HEK293 (cell line): Measurements from ENCODE around the gene MRC2.
A peak's percentile ranks its signal among the peaks of the same experiment; 100 is the strongest.

Experiments
- CTCF ChIA-PET: fragments of 350-600 bp; formaldehyde crosslinking; extraction: SDS; loops from one replicate; lab custom pipeline; 2021; ENCODE audit warnings: antibody characterized with exemption; lab: Yijun Ruan, JAX
- POLR2A ChIA-PET: fragments of 300-600 bp; formaldehyde crosslinking; extraction: SDS; loops from one replicate; lab custom pipeline; 2020; ENCODE audit warnings: antibody characterized with exemption, inconsistent platforms; lab: Yijun Ruan, JAX
- H3K27ac ChIP-seq: fragments of 200-500 bp; sonication (Bioruptor generic); 2 replicates; pipeline ENCODE4 v1.5.1; 2014; ENCODE audit warnings: low read depth, low read length, control low read depth, inconsistent platforms; ENCODE audit errors: extremely low read depth
- H3K36me3 ChIP-seq, 2 experiments: fragments of 200-500 bp in 1 of 2; sonication (Bioruptor generic) in 1 of 2; 1 replicate in 1 of 2; 2 replicates in 1 of 2; pipeline ENCODE4 v1.5.1; 2014 to 2017; ENCODE audit warnings: inconsistent platforms in 2 of 2, low read length in 2 of 2; ENCODE audit not compliant: control insufficient read depth in 2 of 2, insufficient read depth in 1 of 2
- H3K4me1 ChIP-seq: fragments of 200-500 bp; sonication (Bioruptor generic); 2 replicates; pipeline ENCODE4 v1.5.1; 2014; ENCODE audit warnings: mild to moderate bottlenecking, low read length, inconsistent platforms; ENCODE audit not compliant: control insufficient read depth, insufficient read depth
- H3K4me3 ChIP-seq: 2 replicates; pipeline ENCODE4 v1.5.1; 2011; ENCODE audit warnings: low read depth, mild to moderate bottlenecking, control low read depth, low read length, moderate library complexity
- H3K9me3 ChIP-seq: fragments of 200-500 bp; sonication (Bioruptor generic); 2 replicates; pipeline ENCODE4 v1.5.1; 2014; ENCODE audit warnings: low read depth, low read length, inconsistent platforms; ENCODE audit not compliant: control insufficient read depth, insufficient read depth
- KLF10 ChIP-seq: fragments of 450-650 bp; IDR thresholded peaks from 2 replicates; pipeline ENCODE4 v1.5.1; 2018; ENCODE audit warnings: missing biosample characterization, mild to moderate bottlenecking, missing genetic modification characterization
- KLF16 ChIP-seq: fragments of 450-650 bp; formaldehyde crosslinking; IDR thresholded peaks from 2 replicates; pipeline ENCODE4 v1.5.1; 2017; ENCODE audit warnings: missing biosample characterization, missing genetic modification characterization
- KLF8 ChIP-seq: fragments of 450-650 bp; formaldehyde crosslinking; IDR thresholded peaks from 2 replicates; pipeline ENCODE4 v1.5.1; 2016; ENCODE audit warnings: missing biosample characterization, missing genetic modification characterization
- SCRT1 ChIP-seq: fragments of 450-650 bp; formaldehyde crosslinking; IDR thresholded peaks from 2 replicates; pipeline ENCODE4 v1.5.1; 2016; ENCODE audit warnings: missing biosample characterization, missing genetic modification characterization, borderline replicate concordance
- ZBTB1 ChIP-seq: fragments of 450-650 bp; formaldehyde crosslinking; IDR thresholded peaks from 2 replicates; pipeline ENCODE4 v1.5.1; 2016; ENCODE audit warnings: missing biosample characterization, missing genetic modification characterization
- ZBTB17 ChIP-seq: fragments of 450-650 bp; formaldehyde crosslinking; IDR thresholded peaks from 2 replicates; pipeline ENCODE4 v1.5.1; 2016; ENCODE audit warnings: missing biosample characterization, missing genetic modification characterization
- ZBTB48 ChIP-seq: fragments of 450-650 bp; formaldehyde crosslinking; IDR thresholded peaks from 2 replicates; pipeline ENCODE4 v1.5.1; 2016; ENCODE audit warnings: missing biosample characterization, missing genetic modification characterization
- ZFP69B ChIP-seq: fragments of 450-650 bp; formaldehyde crosslinking; IDR thresholded peaks from 2 replicates; pipeline ENCODE4 v1.5.1; 2016; ENCODE audit warnings: missing biosample characterization, missing genetic modification characterization
- ZNF140 ChIP-seq: fragments of 450-650 bp; formaldehyde crosslinking; IDR thresholded peaks from 2 replicates; pipeline ENCODE4 v1.5.1; 2016; ENCODE audit warnings: missing biosample characterization, missing genetic modification characterization
- ZNF174 ChIP-seq: fragments of 450-650 bp; formaldehyde crosslinking; IDR thresholded peaks from 2 replicates; pipeline ENCODE4 v1.5.0; 2017; ENCODE audit warnings: missing biosample characterization, mild to moderate bottlenecking, missing genetic modification characterization
- ZNF350 ChIP-seq: fragments of 450-650 bp; formaldehyde crosslinking; IDR thresholded peaks from 2 replicates; pipeline ENCODE4 v1.5.0; 2017; ENCODE audit warnings: missing biosample characterization, mild to moderate bottlenecking, missing genetic modification characterization
- ZNF561 ChIP-seq: fragments of 450-650 bp; IDR thresholded peaks from 2 replicates; pipeline ENCODE4 v1.5.1; 2018; ENCODE audit warnings: missing biosample characterization, missing genetic modification characterization, borderline replicate concordance
- ZNF596 ChIP-seq: fragments of 450-650 bp; IDR thresholded peaks from 2 replicates; pipeline ENCODE4 v1.5.0; 2018; ENCODE audit warnings: missing biosample characterization, mild to moderate bottlenecking, missing genetic modification characterization, moderate library complexity
- TF ChIP-seq, protein P1 (sequence below): fragments of 450-650 bp; formaldehyde crosslinking; IDR thresholded peaks from 2 replicates; pipeline ENCODE4 v1.5.1; 2016; ENCODE audit warnings: missing biosample characterization, missing genetic modification characterization, borderline replicate concordance
- TF ChIP-seq, protein P2 (sequence below): fragments of 450-650 bp; formaldehyde crosslinking; IDR thresholded peaks from 2 replicates; pipeline ENCODE4 v1.5.1; 2016; ENCODE audit warnings: missing biosample characterization, missing genetic modification characterization
- TF ChIP-seq, protein P3 (sequence below): fragments of 450-650 bp; formaldehyde crosslinking; IDR thresholded peaks from 2 replicates; pipeline ENCODE4 v1.5.1; 2016; ENCODE audit warnings: missing biosample characterization, missing genetic modification characterization
- TF ChIP-seq, protein P4 (sequence below): fragments of 450-650 bp; formaldehyde crosslinking; IDR thresholded peaks from 2 replicates; pipeline ENCODE4 v1.5.1; 2016; ENCODE audit warnings: missing biosample characterization, missing genetic modification characterization

The MRC2 gene

DNA sequence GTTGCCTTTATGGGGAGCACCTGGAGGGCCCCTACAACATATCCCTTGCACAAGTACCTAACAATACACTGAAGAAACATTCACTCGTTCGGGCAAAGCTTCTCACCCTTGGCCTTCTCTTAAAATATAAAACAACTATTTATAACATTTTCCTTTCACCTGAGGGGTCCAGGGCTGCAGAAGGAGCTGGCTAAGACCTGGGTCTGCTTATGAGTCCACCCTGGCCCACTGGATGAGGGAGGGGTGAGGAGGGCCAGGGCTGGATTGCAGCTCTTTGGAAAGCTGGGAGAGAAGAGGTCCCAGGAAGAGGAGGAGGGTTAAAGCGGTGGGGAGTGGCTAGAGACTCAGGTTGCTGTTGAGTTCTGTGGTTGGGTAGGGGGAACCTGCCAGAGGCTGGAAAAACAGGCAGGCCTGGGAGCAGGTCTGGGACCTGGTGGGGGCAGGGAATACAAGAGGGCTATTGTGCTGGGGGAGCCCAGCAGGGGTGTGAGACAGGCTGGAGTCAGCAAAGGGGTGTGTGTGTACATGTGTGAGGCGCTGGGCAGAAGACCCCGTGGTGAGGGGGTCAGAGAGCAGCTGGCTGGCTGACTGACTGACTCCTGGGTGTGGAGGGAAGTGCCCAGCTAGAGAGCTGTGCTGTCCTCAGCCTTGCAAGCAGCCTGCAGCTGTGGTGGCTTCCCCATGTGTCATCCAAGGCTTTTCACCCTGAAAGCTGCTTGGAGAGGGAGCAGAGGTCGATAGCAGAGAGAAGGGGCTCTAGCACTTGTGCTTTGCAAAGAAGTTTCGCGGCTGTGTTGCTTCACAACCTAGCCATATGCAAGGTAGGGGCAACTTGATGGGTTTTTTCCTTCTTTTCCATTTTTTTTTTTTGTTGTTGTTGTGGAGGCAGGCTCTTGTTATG is 10.2 kb upstream of the MRC2 start (continued):
- TF ChIP-seq, protein P1, sequence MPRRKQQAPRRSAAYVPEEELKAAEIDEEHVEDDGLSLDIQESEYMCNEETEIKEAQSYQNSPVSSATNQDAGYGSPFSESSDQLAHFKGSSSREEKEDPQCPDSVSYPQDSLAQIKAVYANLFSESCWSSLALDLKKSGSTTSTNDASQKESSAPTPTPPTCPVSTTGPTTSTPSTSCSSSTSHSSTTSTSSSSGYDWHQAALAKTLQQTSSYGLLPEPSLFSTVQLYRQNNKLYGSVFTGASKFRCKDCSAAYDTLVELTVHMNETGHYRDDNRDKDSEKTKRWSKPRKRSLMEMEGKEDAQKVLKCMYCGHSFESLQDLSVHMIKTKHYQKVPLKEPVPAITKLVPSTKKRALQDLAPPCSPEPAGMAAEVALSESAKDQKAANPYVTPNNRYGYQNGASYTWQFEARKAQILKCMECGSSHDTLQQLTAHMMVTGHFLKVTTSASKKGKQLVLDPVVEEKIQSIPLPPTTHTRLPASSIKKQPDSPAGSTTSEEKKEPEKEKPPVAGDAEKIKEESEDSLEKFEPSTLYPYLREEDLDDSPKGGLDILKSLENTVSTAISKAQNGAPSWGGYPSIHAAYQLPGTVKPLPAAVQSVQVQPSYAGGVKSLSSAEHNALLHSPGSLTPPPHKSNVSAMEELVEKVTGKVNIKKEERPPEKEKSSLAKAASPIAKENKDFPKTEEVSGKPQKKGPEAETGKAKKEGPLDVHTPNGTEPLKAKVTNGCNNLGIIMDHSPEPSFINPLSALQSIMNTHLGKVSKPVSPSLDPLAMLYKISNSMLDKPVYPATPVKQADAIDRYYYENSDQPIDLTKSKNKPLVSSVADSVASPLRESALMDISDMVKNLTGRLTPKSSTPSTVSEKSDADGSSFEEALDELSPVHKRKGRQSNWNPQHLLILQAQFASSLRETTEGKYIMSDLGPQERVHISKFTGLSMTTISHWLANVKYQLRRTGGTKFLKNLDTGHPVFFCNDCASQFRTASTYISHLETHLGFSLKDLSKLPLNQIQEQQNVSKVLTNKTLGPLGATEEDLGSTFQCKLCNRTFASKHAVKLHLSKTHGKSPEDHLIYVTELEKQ (tag by site-specific recombination), result no peak
- TF ChIP-seq ZBTB17 (0 out of 2 replicates have a peak, but pooled peaks have one; percentile 29), ZNF174 (tag by site-specific recombination) (no peak)
- TF ChIP-seq, all 188 proteins: peak for 2

DNA sequence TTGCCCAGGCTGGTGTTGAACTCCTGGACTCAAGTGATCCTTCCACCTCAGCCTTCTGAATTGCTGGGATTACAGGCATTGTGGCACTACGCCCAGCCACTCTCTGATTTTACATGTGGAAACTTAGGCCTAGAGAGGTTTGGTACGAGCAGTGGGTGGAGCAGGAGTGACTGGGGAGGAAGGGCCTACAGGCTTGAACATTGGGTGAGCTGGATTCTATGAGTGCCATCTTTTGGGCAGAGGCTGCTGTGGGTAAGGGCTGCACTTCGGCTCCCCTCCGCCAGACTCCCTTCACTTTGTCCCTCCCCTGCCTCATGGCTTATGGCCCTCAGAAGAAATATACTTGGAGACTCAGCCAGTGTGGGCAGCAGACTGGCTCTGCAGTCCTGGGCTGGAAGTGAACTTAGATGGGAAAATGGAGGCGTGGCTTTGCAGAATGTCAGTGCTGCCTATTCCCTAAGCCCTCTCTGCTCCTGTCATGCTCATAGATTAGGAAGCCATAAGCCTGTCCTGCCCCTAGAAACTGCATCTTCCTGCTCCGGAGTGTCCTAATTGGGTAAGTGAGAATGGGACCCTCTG is 9.5 kb upstream of the MRC2 start:
- Histone ChIP-seq H3K36me3 (peaks cover 7 to 50% of the 10 kb centered on the region in 2 experiments), H3K27ac (no peak overlapping the region; the same call in 1 of the 2 replicates), H3K4me1 (no peaks in the 10 kb centered on the region), H3K9me3 (no peaks in the 10 kb centered on the region), H3K4me3 (no peak overlapping the region)
- ChIA-PET CTCF (interaction anchor here (0.5 to 0.6 kb wide), 2 partner anchors 27 to 75 kb away, joined by 3 read pairs; no protein-coding TSS in a partner anchor), POLR2A (interaction anchor here (1.0 kb wide), 1 partner anchor 754 kb away, joined by 3 read pairs; the partner anchor contains the start of gene BRIP1)
- no peak for TF ChIP-seq ZBTB1 (tag by site-specific recombination)
- TF ChIP-seq, protein P2, sequence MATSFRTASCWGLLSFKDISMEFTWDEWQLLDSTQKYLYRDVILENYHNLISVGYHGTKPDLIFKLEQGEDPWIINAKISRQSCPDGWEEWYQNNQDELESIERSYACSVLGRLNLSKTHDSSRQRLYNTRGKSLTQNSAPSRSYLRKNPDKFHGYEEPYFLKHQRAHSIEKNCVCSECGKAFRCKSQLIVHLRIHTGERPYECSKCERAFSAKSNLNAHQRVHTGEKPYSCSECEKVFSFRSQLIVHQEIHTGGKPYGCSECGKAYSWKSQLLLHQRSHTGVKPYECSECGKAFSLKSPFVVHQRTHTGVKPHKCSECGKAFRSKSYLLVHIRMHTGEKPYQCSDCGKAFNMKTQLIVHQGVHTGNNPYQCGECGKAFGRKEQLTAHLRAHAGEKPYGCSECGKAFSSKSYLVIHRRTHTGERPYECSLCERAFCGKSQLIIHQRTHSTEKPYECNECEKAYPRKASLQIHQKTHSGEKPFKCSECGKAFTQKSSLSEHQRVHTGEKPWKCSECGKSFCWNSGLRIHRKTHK (tag by site-specific recombination), result no peak
- TF ChIP-seq ZNF140 (tag by site-specific recombination), result no peak
- no peak for TF ChIP-seq KLF10 (tag by site-specific recombination)
- no peak for TF ChIP-seq ZFP69B (tag by site-specific recombination)
- TF ChIP-seq, protein P3, sequence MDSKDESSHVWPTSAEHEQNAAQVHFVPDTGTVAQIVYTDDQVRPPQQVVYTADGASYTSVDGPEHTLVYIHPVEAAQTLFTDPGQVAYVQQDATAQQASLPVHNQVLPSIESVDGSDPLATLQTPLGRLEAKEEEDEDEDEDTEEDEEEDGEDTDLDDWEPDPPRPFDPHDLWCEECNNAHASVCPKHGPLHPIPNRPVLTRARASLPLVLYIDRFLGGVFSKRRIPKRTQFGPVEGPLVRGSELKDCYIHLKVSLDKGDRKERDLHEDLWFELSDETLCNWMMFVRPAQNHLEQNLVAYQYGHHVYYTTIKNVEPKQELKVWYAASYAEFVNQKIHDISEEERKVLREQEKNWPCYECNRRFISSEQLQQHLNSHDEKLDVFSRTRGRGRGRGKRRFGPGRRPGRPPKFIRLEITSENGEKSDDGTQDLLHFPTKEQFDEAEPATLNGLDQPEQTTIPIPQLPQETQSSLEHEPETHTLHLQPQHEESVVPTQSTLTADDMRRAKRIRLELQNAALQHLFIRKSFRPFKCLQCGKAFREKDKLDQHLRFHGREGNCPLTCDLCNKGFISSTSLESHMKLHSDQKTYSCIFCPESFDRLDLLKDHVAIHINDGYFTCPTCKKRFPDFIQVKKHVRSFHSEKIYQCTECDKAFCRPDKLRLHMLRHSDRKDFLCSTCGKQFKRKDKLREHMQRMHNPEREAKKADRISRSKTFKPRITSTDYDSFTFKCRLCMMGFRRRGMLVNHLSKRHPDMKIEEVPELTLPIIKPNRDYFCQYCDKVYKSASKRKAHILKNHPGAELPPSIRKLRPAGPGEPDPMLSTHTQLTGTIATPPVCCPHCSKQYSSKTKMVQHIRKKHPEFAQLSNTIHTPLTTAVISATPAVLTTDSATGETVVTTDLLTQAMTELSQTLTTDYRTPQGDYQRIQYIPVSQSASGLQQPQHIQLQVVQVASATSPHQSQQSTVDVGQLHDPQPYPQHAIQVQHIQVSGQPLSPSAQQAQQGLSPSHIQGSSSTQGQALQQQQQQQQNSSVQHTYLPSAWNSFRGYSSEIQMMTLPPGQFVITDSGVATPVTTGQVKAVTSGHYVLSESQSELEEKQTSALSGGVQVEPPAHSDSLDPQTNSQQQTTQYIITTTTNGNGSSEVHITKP, result no peak
- no peak for TF ChIP-seq KLF8 (tag by site-specific recombination)
- TF ChIP-seq, protein P4, sequence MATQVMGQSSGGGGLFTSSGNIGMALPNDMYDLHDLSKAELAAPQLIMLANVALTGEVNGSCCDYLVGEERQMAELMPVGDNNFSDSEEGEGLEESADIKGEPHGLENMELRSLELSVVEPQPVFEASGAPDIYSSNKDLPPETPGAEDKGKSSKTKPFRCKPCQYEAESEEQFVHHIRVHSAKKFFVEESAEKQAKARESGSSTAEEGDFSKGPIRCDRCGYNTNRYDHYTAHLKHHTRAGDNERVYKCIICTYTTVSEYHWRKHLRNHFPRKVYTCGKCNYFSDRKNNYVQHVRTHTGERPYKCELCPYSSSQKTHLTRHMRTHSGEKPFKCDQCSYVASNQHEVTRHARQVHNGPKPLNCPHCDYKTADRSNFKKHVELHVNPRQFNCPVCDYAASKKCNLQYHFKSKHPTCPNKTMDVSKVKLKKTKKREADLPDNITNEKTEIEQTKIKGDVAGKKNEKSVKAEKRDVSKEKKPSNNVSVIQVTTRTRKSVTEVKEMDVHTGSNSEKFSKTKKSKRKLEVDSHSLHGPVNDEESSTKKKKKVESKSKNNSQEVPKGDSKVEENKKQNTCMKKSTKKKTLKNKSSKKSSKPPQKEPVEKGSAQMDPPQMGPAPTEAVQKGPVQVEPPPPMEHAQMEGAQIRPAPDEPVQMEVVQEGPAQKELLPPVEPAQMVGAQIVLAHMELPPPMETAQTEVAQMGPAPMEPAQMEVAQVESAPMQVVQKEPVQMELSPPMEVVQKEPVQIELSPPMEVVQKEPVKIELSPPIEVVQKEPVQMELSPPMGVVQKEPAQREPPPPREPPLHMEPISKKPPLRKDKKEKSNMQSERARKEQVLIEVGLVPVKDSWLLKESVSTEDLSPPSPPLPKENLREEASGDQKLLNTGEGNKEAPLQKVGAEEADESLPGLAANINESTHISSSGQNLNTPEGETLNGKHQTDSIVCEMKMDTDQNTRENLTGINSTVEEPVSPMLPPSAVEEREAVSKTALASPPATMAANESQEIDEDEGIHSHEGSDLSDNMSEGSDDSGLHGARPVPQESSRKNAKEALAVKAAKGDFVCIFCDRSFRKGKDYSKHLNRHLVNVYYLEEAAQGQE (tag by site-specific recombination), result no peak
- TF ChIP-seq SCRT1 (tag by site-specific recombination), result no peak
- TF ChIP-seq ZNF596, result no peak
- TF ChIP-seq ZNF350 (tag by site-specific recombination), result no peak
- no peak for TF ChIP-seq KLF16 (tag by site-specific recombination)
- no peak for TF ChIP-seq ZBTB48
- TF ChIP-seq ZNF561, result no peak
